Liver (tissue), 3 donors: Measurements from ENCODE around the gene JAKMIP1.

Experiments
- FOXA2 ChIP-seq: IDR thresholded peaks from 2 replicates; pipeline ENCODE4 v1.6.1; 2016; ENCODE audit warnings: antibody characterized with exemption
- GABPA ChIP-seq, 2 donors: IDR thresholded peaks in 1 of 2; conservative IDR thresholded peaks in 1 of 2; 2 replicates each; pipeline ENCODE4 v1.6.1; 2016; ENCODE audit warnings: antibody characterized with exemption in 2 of 2, mild to moderate bottlenecking in 1 of 2, moderate library complexity in 1 of 2
- JUND ChIP-seq, 2 donors: IDR thresholded peaks; 2 replicates each; pipeline ENCODE4 v1.6.1; 2016; ENCODE audit warnings: antibody characterized with exemption in 2 of 2
- RAD21 ChIP-seq, 2 donors: IDR thresholded peaks; 2 replicates each; pipeline ENCODE4 v1.6.1; 2016; ENCODE audit warnings: antibody characterized with exemption in 2 of 2, mild to moderate bottlenecking in 2 of 2
- YY1 ChIP-seq: IDR thresholded peaks from 2 replicates; pipeline ENCODE4 v1.6.1; 2016; ENCODE audit warnings: antibody characterized with exemption, mild to moderate bottlenecking
- TF ChIP-seq, protein P1 (sequence below): fragments of 150-350 bp; IDR thresholded peaks from 2 replicates; pipeline ENCODE4 v1.5.1; 2017; ENCODE audit warnings: improper control_type of control experiment, low read depth, low read length; ENCODE audit not compliant: missing input control
- TF ChIP-seq, protein P2 (sequence below): IDR thresholded peaks from 2 replicates; pipeline ENCODE4 v1.6.1; 2016; ENCODE audit warnings: antibody characterized with exemption, mild to moderate bottlenecking
- TF ChIP-seq, protein P3 (sequence below): IDR thresholded peaks from 2 replicates; pipeline ENCODE4 v1.6.1; 2016; ENCODE audit warnings: antibody characterized with exemption
- TF ChIP-seq, protein P4 (sequence below): IDR thresholded peaks from 2 replicates; pipeline ENCODE4 v1.6.1; 2016; ENCODE audit warnings: antibody characterized with exemption
- donor health status: healthy.
- donor health status: healthy.

DNA sequence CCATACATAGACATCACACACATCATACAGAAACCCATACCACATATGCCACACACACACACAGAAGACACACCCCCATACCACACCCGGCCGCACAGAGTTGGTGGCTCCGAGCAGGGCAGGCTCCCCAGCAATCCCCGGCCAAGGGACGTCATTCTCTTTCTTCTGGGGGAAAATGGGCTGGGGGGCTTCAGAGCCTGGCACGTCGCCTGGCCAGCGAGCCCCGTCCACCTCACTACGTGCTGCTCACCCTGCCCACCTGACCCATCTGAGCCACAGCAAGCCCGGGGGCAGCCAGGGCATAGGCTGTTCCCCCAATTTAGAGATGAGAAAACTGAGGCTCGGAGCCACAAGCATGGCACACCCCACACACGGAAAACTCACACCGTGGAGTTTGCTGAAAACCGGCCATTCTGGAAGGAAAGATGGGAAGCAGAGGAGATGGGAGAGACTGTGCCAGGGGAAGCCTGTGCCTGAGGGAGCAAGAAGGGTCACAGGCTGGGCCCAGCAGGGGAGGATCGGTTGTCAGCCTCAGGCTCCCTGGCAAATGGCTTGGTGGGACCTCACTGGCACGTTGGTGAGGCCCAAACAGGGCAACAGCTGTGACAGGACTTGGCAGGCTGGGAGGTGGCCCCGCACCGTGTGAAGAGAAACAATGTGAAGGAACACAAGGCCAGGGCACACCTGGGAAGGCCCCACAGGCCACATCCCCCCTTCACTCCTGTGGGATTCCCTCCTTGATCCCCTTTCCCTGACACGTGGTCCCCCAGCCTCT, 73.2 kb downstream of the JAKMIP1 start:
- TF ChIP-seq, protein P1, sequence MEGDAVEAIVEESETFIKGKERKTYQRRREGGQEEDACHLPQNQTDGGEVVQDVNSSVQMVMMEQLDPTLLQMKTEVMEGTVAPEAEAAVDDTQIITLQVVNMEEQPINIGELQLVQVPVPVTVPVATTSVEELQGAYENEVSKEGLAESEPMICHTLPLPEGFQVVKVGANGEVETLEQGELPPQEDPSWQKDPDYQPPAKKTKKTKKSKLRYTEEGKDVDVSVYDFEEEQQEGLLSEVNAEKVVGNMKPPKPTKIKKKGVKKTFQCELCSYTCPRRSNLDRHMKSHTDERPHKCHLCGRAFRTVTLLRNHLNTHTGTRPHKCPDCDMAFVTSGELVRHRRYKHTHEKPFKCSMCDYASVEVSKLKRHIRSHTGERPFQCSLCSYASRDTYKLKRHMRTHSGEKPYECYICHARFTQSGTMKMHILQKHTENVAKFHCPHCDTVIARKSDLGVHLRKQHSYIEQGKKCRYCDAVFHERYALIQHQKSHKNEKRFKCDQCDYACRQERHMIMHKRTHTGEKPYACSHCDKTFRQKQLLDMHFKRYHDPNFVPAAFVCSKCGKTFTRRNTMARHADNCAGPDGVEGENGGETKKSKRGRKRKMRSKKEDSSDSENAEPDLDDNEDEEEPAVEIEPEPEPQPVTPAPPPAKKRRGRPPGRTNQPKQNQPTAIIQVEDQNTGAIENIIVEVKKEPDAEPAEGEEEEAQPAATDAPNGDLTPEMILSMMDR = no peak
- TF ChIP-seq RAD21 (IDR thresholded peaks at IDR 0.05) (no peak), YY1 (no peak), GABPA (IDR thresholded peaks at IDR 0.05 in 1 of 2, conservative IDR thresholded peaks at IDR 0.05 in 1 of 2) (no peak), FOXA2 (no peak), JUND (IDR thresholded peaks at IDR 0.05) (no peak)
- TF ChIP-seq, protein P2, sequence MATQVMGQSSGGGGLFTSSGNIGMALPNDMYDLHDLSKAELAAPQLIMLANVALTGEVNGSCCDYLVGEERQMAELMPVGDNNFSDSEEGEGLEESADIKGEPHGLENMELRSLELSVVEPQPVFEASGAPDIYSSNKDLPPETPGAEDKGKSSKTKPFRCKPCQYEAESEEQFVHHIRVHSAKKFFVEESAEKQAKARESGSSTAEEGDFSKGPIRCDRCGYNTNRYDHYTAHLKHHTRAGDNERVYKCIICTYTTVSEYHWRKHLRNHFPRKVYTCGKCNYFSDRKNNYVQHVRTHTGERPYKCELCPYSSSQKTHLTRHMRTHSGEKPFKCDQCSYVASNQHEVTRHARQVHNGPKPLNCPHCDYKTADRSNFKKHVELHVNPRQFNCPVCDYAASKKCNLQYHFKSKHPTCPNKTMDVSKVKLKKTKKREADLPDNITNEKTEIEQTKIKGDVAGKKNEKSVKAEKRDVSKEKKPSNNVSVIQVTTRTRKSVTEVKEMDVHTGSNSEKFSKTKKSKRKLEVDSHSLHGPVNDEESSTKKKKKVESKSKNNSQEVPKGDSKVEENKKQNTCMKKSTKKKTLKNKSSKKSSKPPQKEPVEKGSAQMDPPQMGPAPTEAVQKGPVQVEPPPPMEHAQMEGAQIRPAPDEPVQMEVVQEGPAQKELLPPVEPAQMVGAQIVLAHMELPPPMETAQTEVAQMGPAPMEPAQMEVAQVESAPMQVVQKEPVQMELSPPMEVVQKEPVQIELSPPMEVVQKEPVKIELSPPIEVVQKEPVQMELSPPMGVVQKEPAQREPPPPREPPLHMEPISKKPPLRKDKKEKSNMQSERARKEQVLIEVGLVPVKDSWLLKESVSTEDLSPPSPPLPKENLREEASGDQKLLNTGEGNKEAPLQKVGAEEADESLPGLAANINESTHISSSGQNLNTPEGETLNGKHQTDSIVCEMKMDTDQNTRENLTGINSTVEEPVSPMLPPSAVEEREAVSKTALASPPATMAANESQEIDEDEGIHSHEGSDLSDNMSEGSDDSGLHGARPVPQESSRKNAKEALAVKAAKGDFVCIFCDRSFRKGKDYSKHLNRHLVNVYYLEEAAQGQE = no peak
- TF ChIP-seq, protein P3, sequence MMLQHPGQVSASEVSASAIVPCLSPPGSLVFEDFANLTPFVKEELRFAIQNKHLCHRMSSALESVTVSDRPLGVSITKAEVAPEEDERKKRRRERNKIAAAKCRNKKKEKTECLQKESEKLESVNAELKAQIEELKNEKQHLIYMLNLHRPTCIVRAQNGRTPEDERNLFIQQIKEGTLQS = no peak
- TF ChIP-seq, protein P4, sequence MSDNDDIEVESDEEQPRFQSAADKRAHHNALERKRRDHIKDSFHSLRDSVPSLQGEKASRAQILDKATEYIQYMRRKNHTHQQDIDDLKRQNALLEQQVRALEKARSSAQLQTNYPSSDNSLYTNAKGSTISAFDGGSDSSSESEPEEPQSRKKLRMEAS = no peak
